Measurements from ENCODE around the gene ZBED3.
"Not testable (repeated sequence)": the region's sequence is repeated elsewhere in the genome, so short reads cannot be mapped to it uniquely, and the experiment has no call there.

ZBED3 gene

GRCh38 chr5:77086368-77086688, 757 bp downstream of the ZBED3 start:
- intact Hi-C loops (cut with DNase I; ENCODE audit: low total_unique reads), result loop anchor here (5.0 kb wide), 1 partner anchor 51 kb away; no protein-coding TSS in a partner anchor
- H3K4me3 ChIP-seq, result peak overlapping the region; percentile 67 to 89
- TF ChIP-seq, protein P1, sequence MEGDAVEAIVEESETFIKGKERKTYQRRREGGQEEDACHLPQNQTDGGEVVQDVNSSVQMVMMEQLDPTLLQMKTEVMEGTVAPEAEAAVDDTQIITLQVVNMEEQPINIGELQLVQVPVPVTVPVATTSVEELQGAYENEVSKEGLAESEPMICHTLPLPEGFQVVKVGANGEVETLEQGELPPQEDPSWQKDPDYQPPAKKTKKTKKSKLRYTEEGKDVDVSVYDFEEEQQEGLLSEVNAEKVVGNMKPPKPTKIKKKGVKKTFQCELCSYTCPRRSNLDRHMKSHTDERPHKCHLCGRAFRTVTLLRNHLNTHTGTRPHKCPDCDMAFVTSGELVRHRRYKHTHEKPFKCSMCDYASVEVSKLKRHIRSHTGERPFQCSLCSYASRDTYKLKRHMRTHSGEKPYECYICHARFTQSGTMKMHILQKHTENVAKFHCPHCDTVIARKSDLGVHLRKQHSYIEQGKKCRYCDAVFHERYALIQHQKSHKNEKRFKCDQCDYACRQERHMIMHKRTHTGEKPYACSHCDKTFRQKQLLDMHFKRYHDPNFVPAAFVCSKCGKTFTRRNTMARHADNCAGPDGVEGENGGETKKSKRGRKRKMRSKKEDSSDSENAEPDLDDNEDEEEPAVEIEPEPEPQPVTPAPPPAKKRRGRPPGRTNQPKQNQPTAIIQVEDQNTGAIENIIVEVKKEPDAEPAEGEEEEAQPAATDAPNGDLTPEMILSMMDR (IDR thresholded peaks at IDR 0.05), result no peak
- H3K27me3 ChIP-seq, result no peaks in the 10 kb centered on the region
- H3K9me3 ChIP-seq, result no peaks in the 10 kb centered on the region
- peaks cover 0 to 6% (median 0%) of the 10 kb centered on the region in 3 donors for H3K36me3 ChIP-seq
- H3K4me1 ChIP-seq, result peaks cover 0 to 19% (median 7%) of the 10 kb centered on the region in 4 donors
- DNase-seq, result no peak
- H3K27ac ChIP-seq, result peak overlapping the region; percentile 84 to 94

DNA sequence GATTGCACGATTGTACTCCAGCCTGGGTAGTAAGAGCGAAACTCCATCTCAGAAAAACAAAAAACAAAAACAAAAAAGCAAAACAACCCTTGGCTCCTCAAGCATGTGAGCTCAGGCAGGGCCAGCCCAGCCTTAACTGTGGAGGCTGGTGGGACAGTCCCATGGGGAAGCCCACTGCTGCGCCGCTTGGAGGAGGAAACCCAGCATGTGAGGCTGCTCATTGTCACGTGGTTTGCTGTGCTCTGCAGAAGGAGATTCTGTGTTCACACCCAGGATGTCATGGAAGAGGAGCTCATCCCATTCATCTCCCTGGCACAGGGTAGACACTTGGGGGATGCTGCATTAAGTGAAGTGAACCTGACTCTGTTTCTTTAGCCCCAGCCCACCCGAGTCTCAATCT, 4.0 kb downstream of the ZBED3 start:
- H3K4me1 ChIP-seq, result peaks cover 0 to 18% (median 6%) of the 10 kb centered on the region in 4 donors
- H3K27me3 ChIP-seq, result no peaks in the 10 kb centered on the region
- intact Hi-C loops (cut with DNase I; ENCODE audit: low total_unique reads), result no loop called here
- H3K36me3 ChIP-seq, result peaks cover 0 to 6% (median 0%) of the 10 kb centered on the region in 3 donors
- H3K4me3 ChIP-seq, result no peak overlapping the region
- DNase-seq, result no peak
- no peaks in the 10 kb centered on the region for H3K9me3 ChIP-seq
- no peak overlapping the region for H3K27ac ChIP-seq
- TF ChIP-seq, protein P1 (IDR thresholded peaks at IDR 0.05), result no peak

- H3K9me3 ChIP-seq, result no peaks in the 10 kb centered on the region
- TF ChIP-seq, protein P1 (IDR thresholded peaks at IDR 0.05), result no peak
- peaks cover 0 to 17% (median 2%) of the 10 kb centered on the region in 4 donors for H3K4me1 ChIP-seq
- peaks cover 0 to 6% (median 0%) of the 10 kb centered on the region in 3 donors for H3K36me3 ChIP-seq
- intact Hi-C loops (cut with DNase I; ENCODE audit: low total_unique reads), result no loop called here
- no peak for DNase-seq
- no peak overlapping the region for H3K27ac ChIP-seq
- no peak overlapping the region for H3K4me3 ChIP-seq
- H3K27me3 ChIP-seq, result no peaks in the 10 kb centered on the region
Measured at GRCh38 chr5:77082280-77082679, 4.8 kb downstream of the ZBED3 start.

DNA sequence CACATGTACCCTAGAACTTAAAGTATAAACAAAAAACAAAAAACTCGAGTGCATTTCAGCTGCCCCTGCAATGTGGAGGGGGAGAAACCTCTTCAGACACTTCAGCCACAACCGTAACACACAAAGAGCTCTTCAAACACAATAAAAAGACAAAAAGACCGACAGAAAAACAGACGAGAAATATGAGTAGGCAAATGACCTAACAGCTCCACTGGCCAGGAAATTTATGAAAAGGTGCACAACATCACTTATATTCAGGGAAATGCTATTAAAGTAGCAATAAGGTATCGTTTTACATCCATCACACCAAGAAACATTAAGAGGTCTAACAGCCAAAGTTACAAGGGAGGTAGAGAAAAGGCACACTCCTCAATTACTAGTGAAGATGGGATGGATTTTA, 6.2 kb downstream of the ZBED3 start:
- H3K27me3 ChIP-seq, result no peaks in the 10 kb centered on the region
- TF ChIP-seq, protein P1 (IDR thresholded peaks at IDR 0.05), result no peak
- no peak overlapping the region for H3K27ac ChIP-seq
- intact Hi-C loops (cut with DNase I; ENCODE audit: low total_unique reads), result no loop called here
- peaks cover 0 to 18% (median 6%) of the 10 kb centered on the region in 4 donors for H3K4me1 ChIP-seq
- no peak for DNase-seq
- H3K4me3 ChIP-seq, result no peak overlapping the region
- H3K9me3 ChIP-seq, result no peaks in the 10 kb centered on the region
- H3K36me3 ChIP-seq, result peaks cover 0 to 6% (median 0%) of the 10 kb centered on the region in 3 donors

DNA sequence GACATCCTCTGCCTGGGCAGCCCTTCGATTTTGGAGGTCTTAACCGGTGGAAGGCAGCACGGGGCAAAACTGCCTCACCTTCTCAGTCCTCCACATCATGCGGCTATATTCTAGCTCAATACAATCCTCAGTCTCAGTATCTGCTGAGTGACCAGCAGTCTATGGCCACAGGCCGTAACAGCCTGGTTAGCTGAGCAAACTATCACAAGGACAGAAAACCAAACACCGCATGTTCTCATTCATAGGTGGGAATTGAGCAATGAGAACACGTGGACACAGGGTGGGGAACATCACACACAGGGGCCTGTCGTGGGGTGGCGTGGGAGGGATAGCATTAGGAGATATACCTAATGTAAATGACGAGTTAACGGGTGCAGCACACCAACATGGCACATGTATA, 6.6 kb downstream of the ZBED3 start:
- DNase-seq; H3K4me3 ChIP-seq; H3K9me3 ChIP-seq; H3K27ac ChIP-seq; H3K36me3 ChIP-seq; H3K27me3 ChIP-seq; intact Hi-C loops (cut with DNase I; ENCODE audit: low total_unique reads): not testable (repeated sequence)
- peaks cover 0 to 14% (median 6%) of the 10 kb centered on the region in 4 donors for H3K4me1 ChIP-seq

- TF ChIP-seq, protein P1 (IDR thresholded peaks at IDR 0.05), result no peak
- intact Hi-C loops (cut with DNase I; ENCODE audit: low total_unique reads), result loop anchor here (5.0 kb wide), 1 partner anchor 414 kb away; the partner anchor contains the start of gene WDR41
- Histone ChIP-seq H3K4me1 (peaks cover 0 to 13% (median 6%) of the 10 kb centered on the region in 4 donors), H3K4me3 (peak overlapping the region; percentile 59 to 63), H3K27ac (peak overlapping the region; percentile 48 to 65), H3K9me3 (no peaks in the 10 kb centered on the region), H3K27me3 (no peaks in the 10 kb centered on the region), H3K36me3 (no peaks in the 10 kb centered on the region)
- no peak for DNase-seq
Measured at GRCh38 chr5:77077829-77078176, 9.3 kb downstream of the ZBED3 start.

Measured in tibial artery (tissue), 4 donors.